WTC11 (cell line): ENCODE measurements around the gene DPH1. TPM values are rescaled to one million over a fixed set of nuclear protein-coding genes. Genes with fewer than 3 reads are reported as not detected.

Experiments
- FOXK1 ChIP-seq: sonication (generic); formaldehyde crosslinking; IDR thresholded peaks from 2 replicates; pipeline ENCODE4 v1.8.0; 2022; ENCODE audit warnings: mild to moderate bottlenecking, moderate library complexity, missing genetic modification reagents
- GABPB1 ChIP-seq: sonication (generic); formaldehyde crosslinking; IDR thresholded peaks from 2 replicates; pipeline ENCODE4 v1.8.1; 2023; ENCODE audit warnings: mild to moderate bottlenecking, missing genetic modification reagents
- JUN ChIP-seq: sonication (generic); formaldehyde crosslinking; IDR thresholded peaks from 2 replicates; pipeline ENCODE4 v1.8.0; 2023; ENCODE audit warnings: mild to moderate bottlenecking, missing genetic modification reagents
- SP1 ChIP-seq: sonication (generic); formaldehyde crosslinking; conservative IDR thresholded peaks from 2 replicates; pipeline ENCODE4 v1.8.1; 2022; ENCODE audit warnings: missing genetic modification reagents
- TEAD4 ChIP-seq: sonication (generic); formaldehyde crosslinking; IDR thresholded peaks from 2 replicates; pipeline ENCODE4 v1.8.0; 2022; ENCODE audit warnings: mild to moderate bottlenecking, missing genetic modification reagents
- ZNF138 ChIP-seq: sonication (generic); formaldehyde crosslinking; conservative IDR thresholded peaks from 2 replicates; pipeline ENCODE4 v1.8.1; 2022; ENCODE audit warnings: mild to moderate bottlenecking, moderate library complexity, missing genetic modification reagents
- ZNF232 ChIP-seq: sonication (generic); formaldehyde crosslinking; IDR thresholded peaks from 2 replicates; pipeline ENCODE4 v1.8.0; 2022; ENCODE audit warnings: mild to moderate bottlenecking, missing genetic modification reagents
- ZNF263 ChIP-seq: sonication (generic); formaldehyde crosslinking; IDR thresholded peaks from 2 replicates; pipeline ENCODE4 v1.8.1; 2022; ENCODE audit warnings: low read depth, mild to moderate bottlenecking, moderate library complexity, missing genetic modification reagents
- total RNA-seq: library from RNA; stranded (reverse); gene quantifications from 3 replicates; pipeline ENCODE4 v1.2.3, GENCODE V29; 2021
- TF ChIP-seq, protein P1 (sequence below): sonication (generic); formaldehyde crosslinking; IDR thresholded peaks from 2 replicates; pipeline ENCODE4 v1.8.1; 2023; ENCODE audit warnings: mild to moderate bottlenecking, missing genetic modification reagents
- TF ChIP-seq, protein P2 (sequence below): sonication (generic); formaldehyde crosslinking; IDR thresholded peaks from 2 replicates; pipeline ENCODE4 v1.8.0; 2023; ENCODE audit warnings: missing genetic modification reagents, mild to moderate bottlenecking, borderline replicate concordance
- TF ChIP-seq, protein P3 (sequence below): sonication (generic); formaldehyde crosslinking; conservative IDR thresholded peaks from 2 replicates; pipeline ENCODE4 v1.8.1; 2022; ENCODE audit warnings: mild to moderate bottlenecking, missing genetic modification reagents
- TF ChIP-seq, protein P4 (sequence below): sonication (generic); formaldehyde crosslinking; IDR thresholded peaks from 2 replicates; pipeline ENCODE4 v1.8.0; 2022; ENCODE audit warnings: mild to moderate bottlenecking, missing genetic modification reagents
- TF ChIP-seq, protein P5 (sequence below): sonication (generic); formaldehyde crosslinking; IDR thresholded peaks from 2 replicates; pipeline ENCODE4 v1.8.1; 2023; ENCODE audit warnings: mild to moderate bottlenecking, missing genetic modification reagents, moderate library complexity
- TF ChIP-seq, protein P6 (sequence below): sonication (generic); formaldehyde crosslinking; IDR thresholded peaks from 2 replicates; pipeline ENCODE4 v1.8.1; 2022; ENCODE audit warnings: low read depth, mild to moderate bottlenecking, moderate library complexity, missing genetic modification reagents, borderline replicate concordance
- TF ChIP-seq, protein P7 (sequence below): fragments of 250-450 bp; sonication (Bioruptor Pico); conservative IDR thresholded peaks from 2 replicates; pipeline ENCODE4 v1.9.0; 2021; ENCODE audit warnings: mild to moderate bottlenecking
- TF ChIP-seq, protein P8 (sequence below): sonication (generic); formaldehyde crosslinking; IDR thresholded peaks from 2 replicates; pipeline ENCODE4 v1.8.0; 2022; ENCODE audit warnings: mild to moderate bottlenecking, missing genetic modification reagents

Gene DPH1
- total RNA-seq, 1 experiment from 2014 or later = 43.2 TPM

DNA sequence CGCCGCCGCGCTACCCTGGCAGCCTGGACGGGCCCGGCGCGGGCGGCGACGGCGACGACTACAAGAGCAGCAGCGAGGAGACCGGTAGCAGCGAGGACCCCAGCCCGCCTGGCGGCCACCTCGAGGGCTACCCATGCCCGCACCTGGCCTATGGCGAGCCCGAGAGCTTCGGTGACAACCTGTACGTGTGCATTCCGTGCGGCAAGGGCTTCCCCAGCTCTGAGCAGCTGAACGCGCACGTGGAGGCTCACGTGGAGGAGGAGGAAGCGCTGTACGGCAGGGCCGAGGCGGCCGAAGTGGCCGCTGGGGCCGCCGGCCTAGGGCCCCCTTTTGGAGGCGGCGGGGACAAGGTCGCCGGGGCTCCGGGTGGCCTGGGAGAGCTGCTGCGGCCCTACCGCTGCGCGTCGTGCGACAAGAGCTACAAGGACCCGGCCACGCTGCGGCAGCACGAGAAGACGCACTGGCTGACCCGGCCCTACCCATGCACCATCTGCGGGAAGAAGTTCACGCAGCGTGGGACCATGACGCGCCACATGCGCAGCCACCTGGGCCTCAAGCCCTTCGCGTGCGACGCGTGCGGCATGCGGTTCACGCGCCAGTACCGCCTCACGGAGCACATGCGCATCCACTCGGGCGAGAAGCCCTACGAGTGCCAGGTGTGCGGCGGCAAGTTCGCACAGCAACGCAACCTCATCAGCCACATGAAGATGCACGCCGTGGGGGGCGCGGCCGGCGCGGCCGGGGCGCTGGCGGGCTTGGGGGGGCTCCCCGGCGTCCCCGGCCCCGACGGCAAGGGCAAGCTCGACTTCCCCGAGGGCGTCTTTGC lies 28.0 kb downstream of the DPH1 start (continued):
- TF ChIP-seq, protein P1, sequence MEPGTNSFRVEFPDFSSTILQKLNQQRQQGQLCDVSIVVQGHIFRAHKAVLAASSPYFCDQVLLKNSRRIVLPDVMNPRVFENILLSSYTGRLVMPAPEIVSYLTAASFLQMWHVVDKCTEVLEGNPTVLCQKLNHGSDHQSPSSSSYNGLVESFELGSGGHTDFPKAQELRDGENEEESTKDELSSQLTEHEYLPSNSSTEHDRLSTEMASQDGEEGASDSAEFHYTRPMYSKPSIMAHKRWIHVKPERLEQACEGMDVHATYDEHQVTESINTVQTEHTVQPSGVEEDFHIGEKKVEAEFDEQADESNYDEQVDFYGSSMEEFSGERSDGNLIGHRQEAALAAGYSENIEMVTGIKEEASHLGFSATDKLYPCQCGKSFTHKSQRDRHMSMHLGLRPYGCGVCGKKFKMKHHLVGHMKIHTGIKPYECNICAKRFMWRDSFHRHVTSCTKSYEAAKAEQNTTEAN (CRISPR knock-in tag) = no peak
- 0 out of 2 replicates have a peak, but pooled peaks have one; percentile 1 for TF ChIP-seq SP1 (CRISPR knock-in tag)
- TF ChIP-seq, protein P2, sequence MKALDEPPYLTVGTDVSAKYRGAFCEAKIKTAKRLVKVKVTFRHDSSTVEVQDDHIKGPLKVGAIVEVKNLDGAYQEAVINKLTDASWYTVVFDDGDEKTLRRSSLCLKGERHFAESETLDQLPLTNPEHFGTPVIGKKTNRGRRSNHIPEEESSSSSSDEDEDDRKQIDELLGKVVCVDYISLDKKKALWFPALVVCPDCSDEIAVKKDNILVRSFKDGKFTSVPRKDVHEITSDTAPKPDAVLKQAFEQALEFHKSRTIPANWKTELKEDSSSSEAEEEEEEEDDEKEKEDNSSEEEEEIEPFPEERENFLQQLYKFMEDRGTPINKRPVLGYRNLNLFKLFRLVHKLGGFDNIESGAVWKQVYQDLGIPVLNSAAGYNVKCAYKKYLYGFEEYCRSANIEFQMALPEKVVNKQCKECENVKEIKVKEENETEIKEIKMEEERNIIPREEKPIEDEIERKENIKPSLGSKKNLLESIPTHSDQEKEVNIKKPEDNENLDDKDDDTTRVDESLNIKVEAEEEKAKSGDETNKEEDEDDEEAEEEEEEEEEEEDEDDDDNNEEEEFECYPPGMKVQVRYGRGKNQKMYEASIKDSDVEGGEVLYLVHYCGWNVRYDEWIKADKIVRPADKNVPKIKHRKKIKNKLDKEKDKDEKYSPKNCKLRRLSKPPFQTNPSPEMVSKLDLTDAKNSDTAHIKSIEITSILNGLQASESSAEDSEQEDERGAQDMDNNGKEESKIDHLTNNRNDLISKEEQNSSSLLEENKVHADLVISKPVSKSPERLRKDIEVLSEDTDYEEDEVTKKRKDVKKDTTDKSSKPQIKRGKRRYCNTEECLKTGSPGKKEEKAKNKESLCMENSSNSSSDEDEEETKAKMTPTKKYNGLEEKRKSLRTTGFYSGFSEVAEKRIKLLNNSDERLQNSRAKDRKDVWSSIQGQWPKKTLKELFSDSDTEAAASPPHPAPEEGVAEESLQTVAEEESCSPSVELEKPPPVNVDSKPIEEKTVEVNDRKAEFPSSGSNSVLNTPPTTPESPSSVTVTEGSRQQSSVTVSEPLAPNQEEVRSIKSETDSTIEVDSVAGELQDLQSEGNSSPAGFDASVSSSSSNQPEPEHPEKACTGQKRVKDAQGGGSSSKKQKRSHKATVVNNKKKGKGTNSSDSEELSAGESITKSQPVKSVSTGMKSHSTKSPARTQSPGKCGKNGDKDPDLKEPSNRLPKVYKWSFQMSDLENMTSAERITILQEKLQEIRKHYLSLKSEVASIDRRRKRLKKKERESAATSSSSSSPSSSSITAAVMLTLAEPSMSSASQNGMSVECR (CRISPR knock-in tag) = 0 out of 2 replicates have a peak, but pooled peaks have one; percentile 15
- peak; percentile 53; the same call in 1 of the 2 replicates for TF ChIP-seq JUN (CRISPR knock-in tag)
- TF ChIP-seq, protein P3, sequence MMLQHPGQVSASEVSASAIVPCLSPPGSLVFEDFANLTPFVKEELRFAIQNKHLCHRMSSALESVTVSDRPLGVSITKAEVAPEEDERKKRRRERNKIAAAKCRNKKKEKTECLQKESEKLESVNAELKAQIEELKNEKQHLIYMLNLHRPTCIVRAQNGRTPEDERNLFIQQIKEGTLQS (CRISPR knock-in tag) = 0 out of 2 replicates have a peak, but pooled peaks have one; percentile 44
- TF ChIP-seq, protein P4, sequence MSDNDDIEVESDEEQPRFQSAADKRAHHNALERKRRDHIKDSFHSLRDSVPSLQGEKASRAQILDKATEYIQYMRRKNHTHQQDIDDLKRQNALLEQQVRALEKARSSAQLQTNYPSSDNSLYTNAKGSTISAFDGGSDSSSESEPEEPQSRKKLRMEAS (CRISPR knock-in tag) = peak; percentile 77; the same call in 1 of the 2 replicates
- no peak for TF ChIP-seq GABPB1 (CRISPR knock-in tag)
- TF ChIP-seq, protein P5, sequence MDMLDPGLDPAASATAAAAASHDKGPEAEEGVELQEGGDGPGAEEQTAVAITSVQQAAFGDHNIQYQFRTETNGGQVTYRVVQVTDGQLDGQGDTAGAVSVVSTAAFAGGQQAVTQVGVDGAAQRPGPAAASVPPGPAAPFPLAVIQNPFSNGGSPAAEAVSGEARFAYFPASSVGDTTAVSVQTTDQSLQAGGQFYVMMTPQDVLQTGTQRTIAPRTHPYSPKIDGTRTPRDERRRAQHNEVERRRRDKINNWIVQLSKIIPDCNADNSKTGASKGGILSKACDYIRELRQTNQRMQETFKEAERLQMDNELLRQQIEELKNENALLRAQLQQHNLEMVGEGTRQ (CRISPR knock-in tag) = no peak
- no peak for TF ChIP-seq ZNF232 (CRISPR knock-in tag)
- TF ChIP-seq FOXK1 = peak; percentile 68; the same call in 1 of the 2 replicates
- TF ChIP-seq ZNF263 (CRISPR knock-in tag) = no peak
- TF ChIP-seq, protein P6, sequence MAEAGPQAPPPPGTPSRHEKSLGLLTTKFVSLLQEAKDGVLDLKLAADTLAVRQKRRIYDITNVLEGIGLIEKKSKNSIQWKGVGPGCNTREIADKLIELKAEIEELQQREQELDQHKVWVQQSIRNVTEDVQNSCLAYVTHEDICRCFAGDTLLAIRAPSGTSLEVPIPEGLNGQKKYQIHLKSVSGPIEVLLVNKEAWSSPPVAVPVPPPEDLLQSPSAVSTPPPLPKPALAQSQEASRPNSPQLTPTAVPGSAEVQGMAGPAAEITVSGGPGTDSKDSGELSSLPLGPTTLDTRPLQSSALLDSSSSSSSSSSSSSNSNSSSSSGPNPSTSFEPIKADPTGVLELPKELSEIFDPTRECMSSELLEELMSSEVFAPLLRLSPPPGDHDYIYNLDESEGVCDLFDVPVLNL = peak; percentile 33; the same call in 1 of the 2 replicates
- TF ChIP-seq, protein P7, sequence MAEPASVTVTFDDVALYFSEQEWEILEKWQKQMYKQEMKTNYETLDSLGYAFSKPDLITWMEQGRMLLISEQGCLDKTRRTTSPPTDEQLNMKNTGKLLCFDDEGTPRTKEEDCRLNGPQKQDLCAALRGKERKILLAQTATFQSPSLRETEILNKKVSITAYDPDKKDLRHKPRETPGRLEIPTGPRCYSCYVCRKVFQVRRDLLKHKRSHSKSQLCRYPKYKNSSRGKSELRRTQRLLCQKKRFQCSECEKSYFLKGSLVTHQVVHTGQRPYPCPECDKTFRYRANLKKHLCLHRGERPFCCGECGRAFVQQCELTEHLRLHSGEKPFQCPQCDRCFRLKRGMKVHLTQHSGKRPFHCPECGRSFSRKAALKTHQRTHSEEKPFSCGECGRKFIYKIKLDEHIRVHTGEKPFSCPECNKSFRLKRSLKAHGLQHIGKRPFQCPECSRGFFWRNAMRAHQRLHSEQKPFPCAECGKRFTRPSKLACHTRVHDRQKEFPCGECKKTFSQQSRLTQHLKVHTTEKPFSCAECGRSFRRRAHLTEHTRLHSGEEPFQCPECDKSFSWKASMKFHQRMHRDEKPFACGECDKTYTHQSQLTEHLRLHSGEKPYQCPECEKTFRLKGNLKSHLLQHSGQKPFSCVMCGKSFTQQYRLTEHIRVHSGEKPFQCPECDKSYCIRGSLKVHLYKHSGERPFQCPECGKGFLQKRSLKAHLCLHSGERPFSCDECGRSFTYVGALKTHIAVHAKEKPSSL = no peak
- TF ChIP-seq, protein P8, sequence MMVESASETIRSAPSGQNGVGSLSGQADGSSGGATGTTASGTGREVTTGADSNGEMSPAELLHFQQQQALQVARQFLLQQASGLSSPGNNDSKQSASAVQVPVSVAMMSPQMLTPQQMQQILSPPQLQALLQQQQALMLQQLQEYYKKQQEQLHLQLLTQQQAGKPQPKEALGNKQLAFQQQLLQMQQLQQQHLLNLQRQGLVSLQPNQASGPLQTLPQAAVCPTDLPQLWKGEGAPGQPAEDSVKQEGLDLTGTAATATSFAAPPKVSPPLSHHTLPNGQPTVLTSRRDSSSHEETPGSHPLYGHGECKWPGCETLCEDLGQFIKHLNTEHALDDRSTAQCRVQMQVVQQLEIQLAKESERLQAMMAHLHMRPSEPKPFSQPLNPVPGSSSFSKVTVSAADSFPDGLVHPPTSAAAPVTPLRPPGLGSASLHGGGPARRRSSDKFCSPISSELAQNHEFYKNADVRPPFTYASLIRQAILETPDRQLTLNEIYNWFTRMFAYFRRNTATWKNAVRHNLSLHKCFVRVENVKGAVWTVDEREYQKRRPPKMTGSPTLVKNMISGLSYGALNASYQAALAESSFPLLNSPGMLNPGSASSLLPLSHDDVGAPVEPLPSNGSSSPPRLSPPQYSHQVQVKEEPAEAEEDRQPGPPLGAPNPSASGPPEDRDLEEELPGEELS (CRISPR knock-in tag) = peak; percentile 61; the same call in 1 of the 2 replicates
- TF ChIP-seq ZNF138 = 0 out of 2 replicates have a peak, but pooled peaks have one; percentile 16
- TF ChIP-seq TEAD4 (CRISPR knock-in tag) = peak; percentile 67
- TF ChIP-seq, all 79 proteins: peak for 17
